ENCODE measurements around the gene UNC5C.

Gene UNC5C

GRCh38 chr4:95432466-95432865, 116.3 kb downstream of the UNC5C start:
- Histone ChIP-seq H3K4me2 (ENCODE audit: low read length) (no peak overlapping the region), H2BK5ac (ENCODE audit: low read depth, low read length, poor library complexity) (no peak overlapping the region), H3K4me1 (ENCODE audit: control insufficient read depth in 1 of 2, insufficient read depth in 2 of 2, low read length in 2 of 2) (peaks cover 0 to 2% of the 10 kb centered on the region in 2 experiments), H4K91ac (ENCODE audit: low read depth, low read length) (no peak overlapping the region), H3K23ac (ENCODE audit: low read length) (no peak overlapping the region), H3K14ac (ENCODE audit: low read length) (no peak overlapping the region), H2AK5ac (ENCODE audit: low read length) (no peak overlapping the region), H3K9me3 (ENCODE audit: insufficient read depth, low read depth, low read length) (no peaks in the 10 kb centered on the region), H3K18ac (ENCODE audit: low read length) (no peak overlapping the region), H2AFZ (ENCODE audit: insufficient read depth, low read length, poor library complexity) (no peak overlapping the region), H3K9ac (ENCODE audit: low read length) (no peak overlapping the region), H3K27me3 (ENCODE audit: insufficient read depth, low read length) (no peaks in the 10 kb centered on the region), H3K4me3 (ENCODE audit: low read depth, low read length) (no peak overlapping the region), H3K79me1 (ENCODE audit: low read length) (peaks cover 2% of the 10 kb centered on the region), H3K79me2 (ENCODE audit: control insufficient read depth, insufficient read depth, low read length, poor library complexity) (no peaks in the 10 kb centered on the region), H3K36me3 (ENCODE audit: control insufficient read depth in 1 of 2, insufficient read depth in 2 of 2, low read length in 2 of 2) (no peaks in the 10 kb centered on the region), H3K4ac (ENCODE audit: low read depth, low read length) (no peak overlapping the region), H3K27ac (ENCODE audit: low read depth, low read length) (no peak overlapping the region), H4K8ac (ENCODE audit: low read depth, low read length) (no peak overlapping the region), H2BK120ac (ENCODE audit: insufficient read depth, low read length, poor library complexity) (no peak overlapping the region), H2BK12ac (ENCODE audit: low read length) (no peak overlapping the region), H4K12ac (ENCODE audit: low read depth, low read length) (no peak overlapping the region)
- DNase-seq = no peak
- WGBS (ENCODE audit: extremely low coverage, insufficient coverage, insufficient read length) = no CpG with 5 or more reads among the region's 1 CpG

- H2AK5ac ChIP-seq (ENCODE audit: low read length) = no peak overlapping the region
- H4K8ac ChIP-seq (ENCODE audit: low read depth, low read length) = no peak overlapping the region
- no peak overlapping the region for H2BK5ac ChIP-seq (ENCODE audit: low read depth, low read length, poor library complexity)
- H3K36me3 ChIP-seq (ENCODE audit: control insufficient read depth in 1 of 2, insufficient read depth in 2 of 2, low read length in 2 of 2) = no peaks in the 10 kb centered on the region
- no peak overlapping the region for H2AFZ ChIP-seq (ENCODE audit: insufficient read depth, low read length, poor library complexity)
- H2BK120ac ChIP-seq (ENCODE audit: insufficient read depth, low read length, poor library complexity) = no peak overlapping the region
- no peak overlapping the region for H3K4ac ChIP-seq (ENCODE audit: low read depth, low read length)
- no peak overlapping the region for H3K14ac ChIP-seq (ENCODE audit: low read length)
- no peak overlapping the region for H3K4me2 ChIP-seq (ENCODE audit: low read length)
- no peak for DNase-seq
- H3K4me3 ChIP-seq (ENCODE audit: low read depth, low read length) = no peak overlapping the region
- H3K27ac ChIP-seq (ENCODE audit: low read depth, low read length) = no peak overlapping the region
- no peak overlapping the region for H4K12ac ChIP-seq (ENCODE audit: low read depth, low read length)
- peaks cover 2% of the 10 kb centered on the region for H3K79me1 ChIP-seq (ENCODE audit: low read length)
- no peak overlapping the region for H3K9ac ChIP-seq (ENCODE audit: low read length)
- no peaks in the 10 kb centered on the region for H3K9me3 ChIP-seq (ENCODE audit: insufficient read depth, low read depth, low read length)
- H3K27me3 ChIP-seq (ENCODE audit: insufficient read depth, low read length) = no peaks in the 10 kb centered on the region
- H3K4me1 ChIP-seq (ENCODE audit: control insufficient read depth in 1 of 2, insufficient read depth in 2 of 2, low read length in 2 of 2) = peaks cover 0 to 2% of the 10 kb centered on the region in 2 experiments
- H3K79me2 ChIP-seq (ENCODE audit: control insufficient read depth, insufficient read depth, low read length, poor library complexity) = no peaks in the 10 kb centered on the region
- no peak overlapping the region for H3K23ac ChIP-seq (ENCODE audit: low read length)
- WGBS (ENCODE audit: extremely low coverage, insufficient coverage, insufficient read length) = 100% methylated on average over 1 of the region's 2 CpGs
- H3K18ac ChIP-seq (ENCODE audit: low read length) = no peak overlapping the region
- no peak overlapping the region for H4K91ac ChIP-seq (ENCODE audit: low read depth, low read length)
- H2BK12ac ChIP-seq (ENCODE audit: low read length) = no peak overlapping the region
These were observed 117.1 kb downstream of the UNC5C start for GRCh38 chr4:95431678-95432077.

GRCh38 chr4:95429416-95429815, 119.4 kb downstream of the UNC5C start:
- H3K36me3 ChIP-seq (ENCODE audit: control insufficient read depth in 1 of 2, insufficient read depth in 2 of 2, low read length in 2 of 2) = no peaks in the 10 kb centered on the region
- H3K27ac ChIP-seq (ENCODE audit: low read depth, low read length) = peak overlapping the region; percentile 64
- no peak overlapping the region for H4K12ac ChIP-seq (ENCODE audit: low read depth, low read length)
- no peak overlapping the region for H3K9ac ChIP-seq (ENCODE audit: low read length)
- H3K4ac ChIP-seq (ENCODE audit: low read depth, low read length) = no peak overlapping the region
- H3K79me2 ChIP-seq (ENCODE audit: control insufficient read depth, insufficient read depth, low read length, poor library complexity) = no peaks in the 10 kb centered on the region
- no peak overlapping the region for H4K8ac ChIP-seq (ENCODE audit: low read depth, low read length)
- peaks cover 0 to 2% of the 10 kb centered on the region in 2 experiments for H3K4me1 ChIP-seq (ENCODE audit: control insufficient read depth in 1 of 2, insufficient read depth in 2 of 2, low read length in 2 of 2)
- no peak overlapping the region for H4K91ac ChIP-seq (ENCODE audit: low read depth, low read length)
- H3K79me1 ChIP-seq (ENCODE audit: low read length) = peaks cover 2% of the 10 kb centered on the region
- no peak overlapping the region for H3K4me3 ChIP-seq (ENCODE audit: low read depth, low read length)
- no peak overlapping the region for H2BK5ac ChIP-seq (ENCODE audit: low read depth, low read length, poor library complexity)
- no peaks in the 10 kb centered on the region for H3K27me3 ChIP-seq (ENCODE audit: insufficient read depth, low read length)
- no peak overlapping the region for H3K14ac ChIP-seq (ENCODE audit: low read length)
- WGBS (ENCODE audit: extremely low coverage, insufficient coverage, insufficient read length) = no CpG with 5 or more reads among the region's 3 CpGs
- no peak overlapping the region for H3K4me2 ChIP-seq (ENCODE audit: low read length)
- H2BK120ac ChIP-seq (ENCODE audit: insufficient read depth, low read length, poor library complexity) = no peak overlapping the region
- no peak overlapping the region for H2BK12ac ChIP-seq (ENCODE audit: low read length)
- no peaks in the 10 kb centered on the region for H3K9me3 ChIP-seq (ENCODE audit: insufficient read depth, low read depth, low read length)
- no peak overlapping the region for H3K18ac ChIP-seq (ENCODE audit: low read length)
- no peak for DNase-seq
- no peak overlapping the region for H2AK5ac ChIP-seq (ENCODE audit: low read length)
- H2AFZ ChIP-seq (ENCODE audit: insufficient read depth, low read length, poor library complexity) = no peak overlapping the region
- H3K23ac ChIP-seq (ENCODE audit: low read length) = no peak overlapping the region

- Histone ChIP-seq H4K8ac (ENCODE audit: low read depth, low read length) (no peak overlapping the region), H3K27ac (ENCODE audit: low read depth, low read length) (peak overlapping the region; percentile 40), H3K14ac (ENCODE audit: low read length) (no peak overlapping the region), H2AK5ac (ENCODE audit: low read length) (no peak overlapping the region), H3K36me3 (ENCODE audit: control insufficient read depth in 1 of 2, insufficient read depth in 2 of 2, low read length in 2 of 2) (no peaks in the 10 kb centered on the region), H3K79me1 (ENCODE audit: low read length) (peaks cover 2% of the 10 kb centered on the region), H3K18ac (ENCODE audit: low read length) (no peak overlapping the region), H3K4me2 (ENCODE audit: low read length) (no peak overlapping the region), H3K9me3 (ENCODE audit: insufficient read depth, low read depth, low read length) (no peaks in the 10 kb centered on the region), H3K79me2 (ENCODE audit: control insufficient read depth, insufficient read depth, low read length, poor library complexity) (no peaks in the 10 kb centered on the region), H3K4ac (ENCODE audit: low read depth, low read length) (no peak overlapping the region), H3K4me3 (ENCODE audit: low read depth, low read length) (no peak overlapping the region), H2AFZ (ENCODE audit: insufficient read depth, low read length, poor library complexity) (no peak overlapping the region), H3K23ac (ENCODE audit: low read length) (no peak overlapping the region), H2BK12ac (ENCODE audit: low read length) (no peak overlapping the region), H2BK5ac (ENCODE audit: low read depth, low read length, poor library complexity) (no peak overlapping the region), H4K12ac (ENCODE audit: low read depth, low read length) (no peak overlapping the region), H3K4me1 (ENCODE audit: control insufficient read depth in 1 of 2, insufficient read depth in 2 of 2, low read length in 2 of 2) (peaks cover 0 to 2% of the 10 kb centered on the region in 2 experiments), H2BK120ac (ENCODE audit: insufficient read depth, low read length, poor library complexity) (no peak overlapping the region), H3K9ac (ENCODE audit: low read length) (no peak overlapping the region), H4K91ac (ENCODE audit: low read depth, low read length) (no peak overlapping the region), H3K27me3 (ENCODE audit: insufficient read depth, low read length) (no peaks in the 10 kb centered on the region)
- no CpG with 5 or more reads among the region's 2 CpGs for WGBS (ENCODE audit: extremely low coverage, insufficient coverage, insufficient read length)
- DNase-seq = no peak
These were observed 120.3 kb downstream of the UNC5C start for GRCh38 chr4:95428291-95429070.
